ENCODE results near the gene AAR2. TPM values are rescaled to one million over a fixed set of nuclear protein-coding genes. Genes with fewer than 3 reads are reported as not detected.

Gene AAR2
- total RNA-seq, 1 donor from 2014 or later: 24.6 TPM

DNA sequence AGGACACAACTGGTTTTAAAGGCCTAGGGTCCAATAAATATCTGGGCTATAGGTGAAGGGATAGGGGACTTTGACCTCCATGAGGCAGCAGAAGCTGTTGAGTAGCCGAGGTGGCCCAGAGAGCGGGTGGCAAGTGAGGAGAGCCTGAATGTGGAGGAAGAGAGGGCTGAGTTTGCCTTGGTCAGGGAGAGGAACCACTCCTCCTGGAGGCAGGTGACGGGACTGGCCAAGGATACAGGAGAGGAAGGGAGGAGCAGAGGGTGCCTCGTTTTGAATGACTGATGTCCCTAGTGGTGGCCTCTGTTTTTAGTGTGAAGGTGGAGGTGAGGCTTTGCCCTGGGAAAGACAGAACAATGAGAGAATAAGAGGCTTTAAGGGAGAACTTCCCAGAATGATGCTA lies 19.1 kb upstream of the AAR2 start:
- no peak overlapping the region for H3K4me3 Mint-ChIP-seq (ENCODE audit: unreplicated experiment)

DNA sequence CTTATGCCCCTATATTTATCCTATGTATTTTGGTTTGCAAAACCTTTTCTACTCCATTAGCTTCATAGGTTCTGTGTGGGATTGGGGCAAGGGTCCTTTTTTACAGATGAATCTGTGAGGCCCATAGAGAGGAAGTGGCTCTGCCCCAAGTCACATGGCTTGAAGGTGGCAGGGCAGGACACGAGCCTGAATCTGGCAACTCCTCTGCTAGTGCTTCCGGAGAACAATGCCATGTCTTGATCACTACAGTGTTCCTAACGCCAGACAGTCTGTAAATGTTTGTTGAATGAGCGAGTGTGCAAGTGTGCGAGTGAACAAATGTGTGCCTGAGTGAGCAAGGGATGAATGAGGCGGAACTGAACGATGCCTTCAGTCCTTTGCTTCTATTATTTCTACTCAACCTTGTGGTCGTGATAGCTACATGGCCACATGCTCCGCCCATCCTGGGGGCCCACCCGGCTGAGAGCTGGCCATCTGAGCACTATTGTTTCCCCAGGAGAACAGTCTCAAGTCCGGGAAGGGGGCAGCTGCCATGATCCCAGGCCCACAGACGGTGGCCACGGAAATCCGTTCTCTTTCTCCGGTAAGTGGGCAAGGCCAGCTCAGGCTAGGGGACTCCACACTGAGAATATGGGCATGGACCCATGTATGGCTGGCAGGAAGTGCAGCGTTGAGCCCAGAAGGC lies 17.8 kb upstream of the AAR2 start:
- H3K9me3 Mint-ChIP-seq (ENCODE audit: low read depth): no peaks in the 10 kb centered on the region
- no peaks in the 10 kb centered on the region for H3K4me1 Mint-ChIP-seq (ENCODE audit: low read depth)
- peaks cover 10% of the 10 kb centered on the region for H3K36me3 Mint-ChIP-seq (ENCODE audit: low read depth)
- H3K27ac Mint-ChIP-seq (ENCODE audit: unreplicated experiment): no peak overlapping the region
- DNase-seq (ENCODE audit: low spot score): no peak
- no peak for TF ChIP-seq CTCF (IDR thresholded peaks at IDR 0.05)
- H3K27me3 Mint-ChIP-seq (ENCODE audit: low read depth): no peaks in the 10 kb centered on the region
- no peak overlapping the region for H3K4me3 Mint-ChIP-seq (ENCODE audit: unreplicated experiment)

More for the DNA sequence above, 19.1 kb upstream of the AAR2 start:
- Mint-ChIP-seq H3K27me3 (ENCODE audit: low read depth) (no peaks in the 10 kb centered on the region), H3K9me3 (ENCODE audit: low read depth) (no peaks in the 10 kb centered on the region), H3K27ac (ENCODE audit: unreplicated experiment) (no peak overlapping the region), H3K36me3 (ENCODE audit: low read depth) (peaks cover 10% of the 10 kb centered on the region), H3K4me1 (ENCODE audit: low read depth) (no peaks in the 10 kb centered on the region)
- no peak for DNase-seq (ENCODE audit: low spot score)
- peak; percentile 9 for TF ChIP-seq CTCF (IDR thresholded peaks at IDR 0.05)

DNA sequence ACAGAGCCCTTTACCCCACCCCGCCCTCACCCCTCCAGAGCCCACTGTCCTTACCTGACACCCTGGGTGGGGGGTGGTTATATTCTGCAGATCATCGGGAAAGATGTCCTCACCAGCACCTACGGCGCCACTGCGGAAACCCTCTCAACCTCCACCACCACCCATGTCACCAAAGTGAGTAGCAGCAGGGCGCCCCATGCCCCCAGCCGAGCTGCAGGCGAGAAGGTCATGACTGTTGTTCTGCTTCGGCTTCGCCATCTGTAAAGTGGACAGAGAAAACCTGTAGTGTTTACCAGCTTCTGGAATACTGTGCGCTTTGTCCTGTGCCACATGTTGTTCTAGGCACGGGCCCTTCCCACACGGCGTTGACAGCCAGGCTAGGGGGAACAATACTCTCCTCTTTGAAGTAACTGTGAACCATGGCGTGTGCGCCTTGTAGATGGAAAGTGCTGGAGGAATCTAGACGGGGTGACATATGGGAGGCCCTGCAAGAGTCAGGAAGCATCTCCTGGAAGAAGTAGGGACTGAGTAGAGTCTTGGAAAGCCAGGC lies 16.5 kb upstream of the AAR2 start:
- no peaks in the 10 kb centered on the region for H3K4me1 Mint-ChIP-seq (ENCODE audit: low read depth)
- H3K36me3 Mint-ChIP-seq (ENCODE audit: low read depth): peaks cover 10% of the 10 kb centered on the region
- no peak for TF ChIP-seq CTCF (IDR thresholded peaks at IDR 0.05)
- H3K4me3 Mint-ChIP-seq (ENCODE audit: unreplicated experiment): no peak overlapping the region
- no peaks in the 10 kb centered on the region for H3K9me3 Mint-ChIP-seq (ENCODE audit: low read depth)
- no peaks in the 10 kb centered on the region for H3K27me3 Mint-ChIP-seq (ENCODE audit: low read depth)
- no peak overlapping the region for H3K27ac Mint-ChIP-seq (ENCODE audit: unreplicated experiment)
- DNase-seq (ENCODE audit: low spot score): no peak

DNA sequence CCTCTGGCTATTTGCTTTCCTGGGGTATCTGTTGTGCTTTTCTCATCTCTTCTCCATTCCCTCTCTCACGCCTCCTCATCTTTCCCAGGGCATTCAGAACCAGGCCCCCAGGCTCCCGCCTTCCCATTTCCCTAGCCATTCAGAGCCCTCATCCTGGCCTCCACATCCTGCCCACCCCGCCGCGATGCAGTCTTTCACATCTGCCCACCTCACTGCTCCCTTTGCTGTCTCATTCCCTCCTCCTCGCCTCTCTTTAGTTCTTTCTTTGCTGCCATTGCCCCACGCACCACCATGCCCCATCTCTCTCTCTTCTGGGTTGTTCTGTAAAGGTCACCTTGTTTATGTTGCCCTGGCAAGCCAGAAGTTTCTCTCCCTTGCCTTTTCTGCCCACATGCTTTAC lies 10.6 kb upstream of the AAR2 start:
- no peak for DNase-seq (ENCODE audit: low spot score)
- no peak overlapping the region for H3K27ac Mint-ChIP-seq (ENCODE audit: unreplicated experiment)
- no peaks in the 10 kb centered on the region for H3K27me3 Mint-ChIP-seq (ENCODE audit: low read depth)
- H3K4me3 Mint-ChIP-seq (ENCODE audit: unreplicated experiment): no peak overlapping the region
- no peaks in the 10 kb centered on the region for H3K9me3 Mint-ChIP-seq (ENCODE audit: low read depth)
- no peaks in the 10 kb centered on the region for H3K4me1 Mint-ChIP-seq (ENCODE audit: low read depth)
- H3K36me3 Mint-ChIP-seq (ENCODE audit: low read depth): peaks cover 12% of the 10 kb centered on the region
- TF ChIP-seq CTCF (IDR thresholded peaks at IDR 0.05): no peak

DNA sequence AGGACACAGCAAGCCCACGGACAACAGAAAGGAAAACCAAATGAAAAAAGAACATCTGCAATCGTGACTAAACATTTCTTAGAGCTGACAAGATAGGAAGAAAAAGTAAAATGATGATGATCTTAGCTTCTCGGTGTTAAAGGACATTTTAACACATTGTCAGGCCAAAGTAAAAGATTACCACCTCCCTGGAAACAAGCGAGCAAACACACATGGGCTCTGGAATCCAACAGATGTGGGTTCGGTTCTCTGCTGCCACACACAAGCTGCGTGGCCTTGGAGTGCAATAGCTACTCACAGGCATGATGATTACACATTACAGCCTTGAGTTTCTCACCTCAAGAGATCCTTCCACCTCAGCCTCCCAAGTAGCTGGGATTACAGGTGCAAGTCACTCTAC lies 7.5 kb upstream of the AAR2 start:
- Mint-ChIP-seq H3K4me1 (ENCODE audit: low read depth) (no peaks in the 10 kb centered on the region), H3K4me3 (ENCODE audit: unreplicated experiment) (no peak overlapping the region), H3K27me3 (ENCODE audit: low read depth) (no peaks in the 10 kb centered on the region), H3K27ac (ENCODE audit: unreplicated experiment) (no peak overlapping the region), H3K9me3 (ENCODE audit: low read depth) (no peaks in the 10 kb centered on the region), H3K36me3 (ENCODE audit: low read depth) (peaks cover 10% of the 10 kb centered on the region)
- no peak for TF ChIP-seq CTCF (IDR thresholded peaks at IDR 0.05)
- no peak for DNase-seq (ENCODE audit: low spot score)

Data from chondrocyte (in vitro differentiated cells).